WTC11 (cell line): ENCODE results near the gene SIK2.

Experiments used
- ATF2 ChIP-seq: sonication (generic); formaldehyde crosslinking; IDR thresholded peaks from 2 replicates; pipeline ENCODE4 v1.8.1; 2022; ENCODE audit warnings: low read depth, missing genetic modification reagents, borderline replicate concordance
- CTCF ChIP-seq: fragments of 200-600 bp; IDR thresholded peaks from 2 replicates; pipeline ENCODE4 v1.8.0; 2022; ENCODE audit warnings: antibody characterized with exemption
- IRF2 ChIP-seq: sonication (generic); formaldehyde crosslinking; IDR thresholded peaks from 2 replicates; pipeline ENCODE4 v1.8.0; 2022; ENCODE audit warnings: low read depth, missing genetic modification reagents, borderline replicate concordance
- JUN ChIP-seq: sonication (generic); formaldehyde crosslinking; IDR thresholded peaks from 2 replicates; pipeline ENCODE4 v1.8.0; 2023; ENCODE audit warnings: mild to moderate bottlenecking, missing genetic modification reagents
- KAT7 ChIP-seq: sonication (generic); formaldehyde crosslinking; IDR thresholded peaks from 2 replicates; pipeline ENCODE4 v1.8.1; 2023; ENCODE audit warnings: missing genetic modification reagents, mild to moderate bottlenecking, borderline replicate concordance
- MYBL2 ChIP-seq: sonication (generic); formaldehyde crosslinking; IDR thresholded peaks from 2 replicates; pipeline ENCODE4 v1.8.1; 2023; ENCODE audit warnings: mild to moderate bottlenecking, moderate library complexity, missing genetic modification reagents
- NFE2L1 ChIP-seq: sonication (generic); formaldehyde crosslinking; IDR thresholded peaks from 2 replicates; pipeline ENCODE4 v1.8.1; 2023; ENCODE audit warnings: missing genetic modification reagents
- TEAD1 ChIP-seq: sonication (generic); formaldehyde crosslinking; IDR thresholded peaks from 2 replicates; pipeline ENCODE4 v1.8.0; 2022; ENCODE audit warnings: mild to moderate bottlenecking, missing genetic modification reagents
- TP53 ChIP-seq: sonication (generic); formaldehyde crosslinking; IDR thresholded peaks from 2 replicates; pipeline ENCODE4 v1.8.1; 2023; ENCODE audit warnings: mild to moderate bottlenecking, missing genetic modification reagents
- USF2 ChIP-seq: sonication (generic); formaldehyde crosslinking; IDR thresholded peaks from 2 replicates; pipeline ENCODE4 v1.8.1; 2023; ENCODE audit warnings: mild to moderate bottlenecking, missing genetic modification reagents, moderate library complexity
- ZMAT4 ChIP-seq: fragments of 250-450 bp; sonication (Bioruptor Pico); IDR thresholded peaks from 2 replicates; pipeline ENCODE4 v1.9.0; 2021; ENCODE audit warnings: mild to moderate bottlenecking
- ZNF232 ChIP-seq: sonication (generic); formaldehyde crosslinking; IDR thresholded peaks from 2 replicates; pipeline ENCODE4 v1.8.0; 2022; ENCODE audit warnings: mild to moderate bottlenecking, missing genetic modification reagents
- TF ChIP-seq, protein P1 (sequence below): sonication (generic); formaldehyde crosslinking; IDR thresholded peaks from 2 replicates; pipeline ENCODE4 v1.8.0; 2022; ENCODE audit warnings: mild to moderate bottlenecking, missing genetic modification reagents
- TF ChIP-seq, protein P2 (sequence below): sonication (generic); formaldehyde crosslinking; IDR thresholded peaks from 2 replicates; pipeline ENCODE4 v1.8.0; 2022; ENCODE audit warnings: mild to moderate bottlenecking, missing genetic modification reagents

- TF ChIP-seq CTCF (no peak), ZNF232 (CRISPR knock-in tag) (no peak), ATF2 (CRISPR knock-in tag) (no peak), TP53 (CRISPR knock-in tag) (no peak), ZMAT4 (CRISPR knock-in tag) (no peak), KAT7 (CRISPR knock-in tag) (no peak), NFE2L1 (CRISPR knock-in tag) (no peak), JUN (CRISPR knock-in tag) (no peak), USF2 (no peak), TEAD1 (CRISPR knock-in tag) (no peak), MYBL2 (CRISPR knock-in tag) (no peak), IRF2 (CRISPR knock-in tag) (no peak)
- TF ChIP-seq, protein P1, sequence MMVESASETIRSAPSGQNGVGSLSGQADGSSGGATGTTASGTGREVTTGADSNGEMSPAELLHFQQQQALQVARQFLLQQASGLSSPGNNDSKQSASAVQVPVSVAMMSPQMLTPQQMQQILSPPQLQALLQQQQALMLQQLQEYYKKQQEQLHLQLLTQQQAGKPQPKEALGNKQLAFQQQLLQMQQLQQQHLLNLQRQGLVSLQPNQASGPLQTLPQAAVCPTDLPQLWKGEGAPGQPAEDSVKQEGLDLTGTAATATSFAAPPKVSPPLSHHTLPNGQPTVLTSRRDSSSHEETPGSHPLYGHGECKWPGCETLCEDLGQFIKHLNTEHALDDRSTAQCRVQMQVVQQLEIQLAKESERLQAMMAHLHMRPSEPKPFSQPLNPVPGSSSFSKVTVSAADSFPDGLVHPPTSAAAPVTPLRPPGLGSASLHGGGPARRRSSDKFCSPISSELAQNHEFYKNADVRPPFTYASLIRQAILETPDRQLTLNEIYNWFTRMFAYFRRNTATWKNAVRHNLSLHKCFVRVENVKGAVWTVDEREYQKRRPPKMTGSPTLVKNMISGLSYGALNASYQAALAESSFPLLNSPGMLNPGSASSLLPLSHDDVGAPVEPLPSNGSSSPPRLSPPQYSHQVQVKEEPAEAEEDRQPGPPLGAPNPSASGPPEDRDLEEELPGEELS (CRISPR knock-in tag) = no peak
- TF ChIP-seq, protein P2, sequence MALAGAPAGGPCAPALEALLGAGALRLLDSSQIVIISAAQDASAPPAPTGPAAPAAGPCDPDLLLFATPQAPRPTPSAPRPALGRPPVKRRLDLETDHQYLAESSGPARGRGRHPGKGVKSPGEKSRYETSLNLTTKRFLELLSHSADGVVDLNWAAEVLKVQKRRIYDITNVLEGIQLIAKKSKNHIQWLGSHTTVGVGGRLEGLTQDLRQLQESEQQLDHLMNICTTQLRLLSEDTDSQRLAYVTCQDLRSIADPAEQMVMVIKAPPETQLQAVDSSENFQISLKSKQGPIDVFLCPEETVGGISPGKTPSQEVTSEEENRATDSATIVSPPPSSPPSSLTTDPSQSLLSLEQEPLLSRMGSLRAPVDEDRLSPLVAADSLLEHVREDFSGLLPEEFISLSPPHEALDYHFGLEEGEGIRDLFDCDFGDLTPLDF (CRISPR knock-in tag) = no peak
Observed at GRCh38 chr11:111727431-111727830, 125.2 kb downstream of the SIK2 start.
